Mesendoderm (in vitro differentiated cells): Measurements from ENCODE around the gene GRAP.

Experiments
- DNase-seq: peaks from one replicate; pipeline ENCODE4 v3.0.0; 2013
- H2AK5ac ChIP-seq: 2 replicates; pipeline ENCODE4 v1.6.1; 2013; ENCODE audit warnings: low read length, inconsistent platforms
- H2BK120ac ChIP-seq: 2 replicates; pipeline ENCODE4 v1.6.1; 2013; ENCODE audit warnings: low read depth, mild to moderate bottlenecking, low read length, moderate library complexity, mixed read lengths
- H2BK15ac ChIP-seq: replicated peaks from 2 replicates; pipeline ENCODE4 v1.6.1; 2013; ENCODE audit warnings: low read depth, mild to moderate bottlenecking, moderate library complexity
- H2BK5ac ChIP-seq: 2 replicates; pipeline ENCODE4 v1.6.1; 2013; ENCODE audit warnings: low read length, inconsistent platforms
- H3K18ac ChIP-seq: 2 replicates; pipeline ENCODE4 v1.6.1; 2013; ENCODE audit warnings: mild to moderate bottlenecking, low read length, mixed read lengths
- H3K23ac ChIP-seq: one replicate; pipeline ENCODE4 v1.6.1; 2013; ENCODE audit warnings: low read length
- H3K27ac ChIP-seq: 2 replicates; pipeline ENCODE4 v1.5.1; 2013; ENCODE audit warnings: low read depth, mild to moderate bottlenecking, inconsistent platforms, low read length, moderate library complexity
- H3K27me3 ChIP-seq: 2 replicates; pipeline ENCODE4 v1.6.1; 2013; ENCODE audit warnings: low read length, control low read depth, mild to moderate bottlenecking, inconsistent platforms; ENCODE audit not compliant: insufficient read depth, poor library complexity
- H3K36me3 ChIP-seq: 2 replicates; pipeline ENCODE4 v1.6.1; 2013; ENCODE audit warnings: low read length, inconsistent platforms; ENCODE audit not compliant: control insufficient read depth, insufficient read depth
- H3K4ac ChIP-seq: one replicate; pipeline ENCODE4 v1.6.1; 2013; ENCODE audit warnings: low read depth, mild to moderate bottlenecking, low read length, moderate library complexity
- H3K4me1 ChIP-seq: 2 replicates; pipeline ENCODE4 v1.6.1; 2013; ENCODE audit warnings: low read depth, low read length, inconsistent platforms; ENCODE audit not compliant: control insufficient read depth
- H3K4me2 ChIP-seq: 2 replicates; pipeline ENCODE4 v1.6.1; 2013; ENCODE audit warnings: low read length
- H3K4me3 ChIP-seq: 2 replicates; pipeline ENCODE4 v1.5.1; 2013; ENCODE audit warnings: mild to moderate bottlenecking, low read length
- H3K56ac ChIP-seq: one replicate; pipeline ENCODE4 v1.6.1; 2013; ENCODE audit warnings: low read length
- H3K79me1 ChIP-seq: 2 replicates; pipeline ENCODE4 v1.6.1; 2013; ENCODE audit warnings: low read length, inconsistent platforms
- H3K79me2 ChIP-seq: 2 replicates; pipeline ENCODE4 v1.6.1; 2013; ENCODE audit warnings: mild to moderate bottlenecking, low read length; ENCODE audit not compliant: control insufficient read depth, insufficient read depth
- H3K9ac ChIP-seq: 2 replicates; pipeline ENCODE4 v1.6.1; 2013; ENCODE audit warnings: low read length, inconsistent platforms
- H4K5ac ChIP-seq: one replicate; pipeline ENCODE4 v1.6.1; 2013; ENCODE audit warnings: low read length
- H4K8ac ChIP-seq: one replicate; pipeline ENCODE4 v1.6.1; 2013; ENCODE audit warnings: low read depth, mild to moderate bottlenecking, control low read depth, low read length, moderate library complexity
- WGBS: extraction: QIAGEN DNeasy Blood & Tissue Kit; methylation state at CpG from one replicate; pipeline ENCODE4 v1.1.7; 2013; ENCODE audit warnings: low lambda C conversion rate, missing lambda C conversion rate; ENCODE audit not compliant: insufficient coverage; ENCODE audit errors: extremely low coverage; 5-methylcytosine and 5-hydroxymethylcytosine counted together

Gene GRAP

DNA sequence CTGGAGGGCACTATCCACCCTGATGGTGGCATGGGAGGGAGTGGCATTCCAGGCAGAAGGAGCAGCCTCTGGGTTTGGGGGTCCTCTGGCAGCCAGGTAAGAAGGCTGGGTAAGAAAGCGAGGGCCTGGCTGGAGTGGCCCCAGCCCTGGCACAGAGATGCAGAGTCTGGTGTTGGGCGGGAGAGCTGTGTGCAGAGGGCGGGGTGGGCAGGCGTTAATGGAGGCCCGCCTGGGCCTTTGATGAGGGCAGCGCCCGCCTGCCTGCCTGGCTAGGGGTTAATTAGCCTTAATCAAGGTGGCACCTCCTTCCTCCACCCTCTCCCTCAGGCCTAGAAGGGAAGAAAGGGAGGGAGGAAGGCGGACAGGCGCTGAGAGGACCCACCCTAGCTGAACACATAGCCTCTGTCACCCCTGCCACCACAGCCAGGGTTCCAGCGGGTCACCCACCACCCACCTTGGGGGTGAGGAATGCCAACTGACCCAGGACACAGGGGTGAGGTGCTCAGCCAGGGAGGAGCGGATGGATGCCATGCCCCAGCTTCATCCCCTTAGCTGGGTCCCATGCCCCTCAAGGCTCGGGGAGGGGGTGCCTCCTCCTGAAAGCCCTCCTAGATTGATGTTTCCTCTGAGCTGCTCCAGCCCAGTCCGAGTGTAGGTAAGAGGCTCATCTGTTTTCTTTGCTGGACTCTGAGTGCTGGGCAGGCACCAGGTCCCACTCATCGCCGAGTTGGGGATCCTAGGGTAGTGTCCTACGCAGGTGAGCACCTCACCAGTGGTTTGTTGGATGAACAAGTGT, 28.8 kb downstream of the GRAP start:
- Histone ChIP-seq H2BK15ac (no peak overlapping the region), H3K79me2 (no peaks in the 10 kb centered on the region), H3K36me3 (no peaks in the 10 kb centered on the region), H3K4me3 (no peak overlapping the region), H3K4me1 (no peaks in the 10 kb centered on the region), H3K4ac (no peak overlapping the region), H3K4me2 (no peak overlapping the region), H3K27me3 (no peaks in the 10 kb centered on the region), H3K27ac (no peak overlapping the region), H2BK5ac (no peak overlapping the region), H4K5ac (no peak overlapping the region), H3K9ac (no peak overlapping the region), H2BK120ac (no peak overlapping the region), H3K18ac (no peak overlapping the region), H4K8ac (no peak overlapping the region), H3K23ac (no peak overlapping the region), H3K79me1 (no peaks in the 10 kb centered on the region), H3K56ac (no peak overlapping the region), H2AK5ac (no peak overlapping the region)
- WGBS: no CpG with 5 or more reads among the region's 16 CpGs
- no peak for DNase-seq

DNA sequence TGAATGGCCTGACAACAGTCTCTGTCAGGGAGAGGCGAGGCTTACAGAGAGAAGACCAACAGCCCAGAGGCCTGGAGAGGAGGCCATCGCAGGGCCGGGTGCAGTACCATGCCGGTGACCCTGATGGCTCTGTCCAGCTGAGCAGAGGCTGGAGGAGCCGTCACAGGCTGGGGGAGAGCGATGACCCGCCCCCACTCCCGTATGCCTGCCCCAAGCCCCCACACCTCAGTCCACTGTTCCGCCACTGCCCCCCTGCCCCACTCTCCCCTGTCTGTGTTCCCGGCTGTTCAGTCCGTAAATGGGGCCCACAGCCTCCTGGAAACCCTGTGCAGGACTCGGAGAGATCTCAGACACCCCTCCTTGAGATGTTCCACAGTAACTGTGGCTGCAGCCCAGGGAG, 29.4 kb downstream of the GRAP start:
- Histone ChIP-seq H3K18ac (no peak overlapping the region), H3K23ac (no peak overlapping the region), H2AK5ac (no peak overlapping the region), H4K8ac (no peak overlapping the region), H4K5ac (no peak overlapping the region), H3K27me3 (no peaks in the 10 kb centered on the region), H2BK120ac (no peak overlapping the region), H2BK5ac (no peak overlapping the region), H3K4ac (no peak overlapping the region), H2BK15ac (no peak overlapping the region), H3K36me3 (no peaks in the 10 kb centered on the region), H3K56ac (no peak overlapping the region), H3K4me3 (no peak overlapping the region), H3K4me2 (no peak overlapping the region), H3K4me1 (no peaks in the 10 kb centered on the region), H3K27ac (no peak overlapping the region), H3K79me1 (no peaks in the 10 kb centered on the region), H3K9ac (no peak overlapping the region), H3K79me2 (no peaks in the 10 kb centered on the region)
- WGBS: no CpG with 5 or more reads among the region's 12 CpGs
- DNase-seq: no peak

DNA sequence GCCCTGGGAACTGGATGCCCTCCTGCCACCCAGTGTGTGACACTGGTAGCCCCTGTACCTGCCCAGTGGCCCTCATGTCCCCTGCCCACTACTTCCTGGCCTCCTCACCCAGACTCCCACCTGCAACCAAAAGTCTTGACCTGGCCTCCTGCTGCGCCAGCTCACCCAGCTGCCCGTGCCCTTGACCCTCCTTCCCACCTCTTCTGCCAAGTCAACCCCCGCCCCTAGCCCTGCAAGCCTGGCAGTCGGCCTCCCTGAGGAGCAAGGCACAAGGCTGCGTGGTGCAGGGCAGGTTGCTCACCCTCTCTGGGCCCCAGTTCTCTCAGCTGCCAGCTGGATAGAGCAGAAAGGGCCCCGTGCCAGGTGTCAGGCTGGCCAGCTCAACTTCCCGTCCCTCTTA, 29.9 kb downstream of the GRAP start:
- no peak overlapping the region for H3K4ac ChIP-seq
- no peak overlapping the region for H3K27ac ChIP-seq
- H2BK15ac ChIP-seq: no peak overlapping the region
- no peaks in the 10 kb centered on the region for H3K79me1 ChIP-seq
- no peak overlapping the region for H3K18ac ChIP-seq
- H2AK5ac ChIP-seq: no peak overlapping the region
- no peak overlapping the region for H2BK120ac ChIP-seq
- H3K23ac ChIP-seq: no peak overlapping the region
- no peaks in the 10 kb centered on the region for H3K4me1 ChIP-seq
- no peak overlapping the region for H3K4me3 ChIP-seq
- no CpG with 5 or more reads among the region's 7 CpGs for WGBS
- no peak overlapping the region for H3K4me2 ChIP-seq
- no peak overlapping the region for H2BK5ac ChIP-seq
- no peak overlapping the region for H4K8ac ChIP-seq
- no peaks in the 10 kb centered on the region for H3K27me3 ChIP-seq
- no peaks in the 10 kb centered on the region for H3K36me3 ChIP-seq
- no peak overlapping the region for H4K5ac ChIP-seq
- no peak for DNase-seq
- H3K9ac ChIP-seq: no peak overlapping the region
- no peak overlapping the region for H3K56ac ChIP-seq
- no peaks in the 10 kb centered on the region for H3K79me2 ChIP-seq

DNA sequence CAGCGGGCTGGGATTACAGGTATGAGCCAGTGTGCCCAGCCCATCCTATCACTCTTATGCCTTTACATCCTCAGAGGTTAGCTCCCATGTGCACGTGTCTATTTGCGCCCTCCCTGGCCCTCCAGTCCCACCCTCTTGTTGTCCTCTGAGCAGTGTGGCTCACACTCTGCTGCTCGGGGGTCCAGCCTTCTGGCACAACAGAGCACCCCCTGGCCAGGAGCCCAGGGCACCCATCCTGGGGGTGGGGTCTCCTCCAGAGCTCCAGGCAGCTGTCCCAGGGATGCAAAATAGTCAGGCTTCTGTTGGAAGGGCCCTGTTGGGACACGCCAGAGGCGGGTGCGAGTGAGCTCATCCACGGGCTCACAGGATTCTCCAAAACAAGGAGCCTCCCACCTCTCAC, 30.5 kb downstream of the GRAP start:
- WGBS: no CpG with 5 or more reads among the region's 8 CpGs

DNA sequence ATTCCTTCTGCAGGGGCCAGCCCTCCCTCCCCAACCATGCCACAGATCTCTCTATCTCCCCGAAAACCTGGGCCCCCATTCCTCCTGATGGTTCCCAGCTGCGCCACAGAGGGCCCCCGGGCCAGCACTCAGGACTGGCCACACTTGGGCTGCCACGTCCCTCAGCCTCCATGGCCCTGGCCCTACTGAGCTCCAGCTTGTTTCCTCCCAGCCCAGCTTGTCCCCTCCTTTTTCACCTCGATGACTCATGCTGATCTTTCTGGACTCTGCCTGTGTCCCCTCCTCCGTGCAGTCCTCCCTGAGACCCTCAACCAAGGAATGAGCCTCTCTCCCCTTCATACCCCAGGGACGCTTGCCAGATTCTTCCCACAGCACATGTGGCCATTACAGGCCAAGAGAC, 31.3 kb downstream of the GRAP start:
- Histone ChIP-seq H4K5ac (no peak overlapping the region), H3K4ac (no peak overlapping the region), H2BK15ac (no peak overlapping the region), H3K9ac (no peak overlapping the region), H2AK5ac (no peak overlapping the region), H3K79me2 (no peaks in the 10 kb centered on the region), H3K27me3 (no peaks in the 10 kb centered on the region), H3K4me2 (no peak overlapping the region), H2BK120ac (no peak overlapping the region), H3K4me1 (peaks cover 2% of the 10 kb centered on the region), H2BK5ac (no peak overlapping the region), H3K18ac (no peak overlapping the region), H3K27ac (no peak overlapping the region), H3K79me1 (no peaks in the 10 kb centered on the region), H4K8ac (no peak overlapping the region), H3K23ac (no peak overlapping the region), H3K4me3 (no peak overlapping the region), H3K36me3 (no peaks in the 10 kb centered on the region), H3K56ac (no peak overlapping the region)
- no CpG with 5 or more reads among the region's 7 CpGs for WGBS
- no peak for DNase-seq

More for the DNA sequence above, 30.5 kb downstream of the GRAP start:
- H3K18ac ChIP-seq: no peak overlapping the region
- no peaks in the 10 kb centered on the region for H3K4me1 ChIP-seq
- no peak overlapping the region for H3K27ac ChIP-seq
- no peak overlapping the region for H2BK5ac ChIP-seq
- H3K79me2 ChIP-seq: no peaks in the 10 kb centered on the region
- H3K4me2 ChIP-seq: no peak overlapping the region
- H3K56ac ChIP-seq: no peak overlapping the region
- H3K23ac ChIP-seq: no peak overlapping the region
- H2BK15ac ChIP-seq: no peak overlapping the region
- H3K4me3 ChIP-seq: no peak overlapping the region
- no peaks in the 10 kb centered on the region for H3K27me3 ChIP-seq
- no peak overlapping the region for H4K8ac ChIP-seq
- no peak overlapping the region for H2AK5ac ChIP-seq
- no peak overlapping the region for H4K5ac ChIP-seq
- H3K9ac ChIP-seq: no peak overlapping the region
- no peak overlapping the region for H2BK120ac ChIP-seq
- no peak for DNase-seq
- H3K79me1 ChIP-seq: no peaks in the 10 kb centered on the region
- H3K4ac ChIP-seq: no peak overlapping the region
- no peaks in the 10 kb centered on the region for H3K36me3 ChIP-seq
